ENCODE data around the gene ZMYM5.

- no peak for TF ChIP-seq CTCF (IDR thresholded peaks at IDR 0.05)
- no peak for TF ChIP-seq POLR2A (IDR thresholded peaks at IDR 0.05)
- no peak for TF ChIP-seq POLR2AphosphoS5 (IDR thresholded peaks at IDR 0.05)
- TF ChIP-seq EP300 (IDR thresholded peaks at IDR 0.05), result no peak
Observed at GRCh38 chr13:19864024-19864745, 736 bp upstream of the ZMYM5 start.

Measured in stomach (tissue), 4 donors.